Smooth muscle cell (in vitro differentiated cells): Measurements from ENCODE around the gene CELSR1. TPM values are rescaled to one million over a fixed set of nuclear protein-coding genes. Genes with fewer than 3 reads are reported as not detected.

ENCODE experiments used
- DNase-seq: peaks from one replicate; lab custom pipeline; 2025; ENCODE audit not compliant: unreplicated experiment; lab: John Stamatoyannopoulos, UW
- H2AFZ ChIP-seq: fragments of 200-600 bp; sonication (generic); 2 replicates; pipeline ENCODE4 v1.6.0; 2016; ENCODE audit warnings: antibody characterized with exemption, low read depth, mild to moderate bottlenecking
- H3F3A ChIP-seq: fragments of 200-600 bp; sonication (generic); 2 replicates; pipeline ENCODE4 v1.6.0; 2017; ENCODE audit warnings: antibody characterized with exemption, low read depth
- H3K27ac ChIP-seq: fragments of 200-600 bp; sonication (generic); 2 replicates; pipeline ENCODE4 v1.5.1; 2016; ENCODE audit warnings: low read depth, mild to moderate bottlenecking
- H3K27me3 ChIP-seq: fragments of 200-600 bp; sonication (generic); 2 replicates; pipeline ENCODE4 v1.6.1; 2016; ENCODE audit warnings: low read depth, mild to moderate bottlenecking
- H3K36me3 ChIP-seq: fragments of 200-600 bp; sonication (generic); 2 replicates; pipeline ENCODE4 v1.5.1; 2016; ENCODE audit warnings: low read depth
- H3K4me1 ChIP-seq: fragments of 200-600 bp; sonication (generic); 2 replicates; pipeline ENCODE4 v1.5.1; 2016; ENCODE audit warnings: low read depth
- H3K4me2 ChIP-seq: fragments of 200-600 bp; sonication (generic); 2 replicates; pipeline ENCODE4 v1.6.0; 2016; ENCODE audit warnings: mild to moderate bottlenecking
- H3K4me3 ChIP-seq: fragments of 200-600 bp; sonication (generic); 2 replicates; pipeline ENCODE4 v1.5.1; 2016; ENCODE audit warnings: mild to moderate bottlenecking
- H3K79me2 ChIP-seq: fragments of 200-600 bp; sonication (generic); 2 replicates; pipeline ENCODE4 v1.6.0; 2016; ENCODE audit warnings: low read depth, mild to moderate bottlenecking
- H3K9ac ChIP-seq: fragments of 200-600 bp; sonication (generic); 2 replicates; pipeline ENCODE4 v1.6.0; 2016; ENCODE audit warnings: low read depth
- H3K9me3 ChIP-seq: fragments of 200-600 bp; sonication (generic); replicated peaks from 2 replicates; pipeline ENCODE4 v1.5.1; 2016; ENCODE audit warnings: low read depth
- H4K20me1 ChIP-seq: fragments of 200-600 bp; sonication (generic); 2 replicates; pipeline ENCODE4 v1.6.0; 2016; ENCODE audit warnings: low read depth
- CTCF ChIP-seq: fragments of 200-600 bp; sonication (generic); IDR thresholded peaks from 2 replicates; pipeline ENCODE4 v1.5.1; 2017; ENCODE audit warnings: borderline replicate concordance, mild to moderate bottlenecking, antibody characterized with exemption; ENCODE audit not compliant: insufficient read depth, poor library complexity, severe bottlenecking
- WGBS: methylation state at CpG from one replicate; pipeline ENCODE4 v1.1.7; 2016; ENCODE audit warnings: low lambda C conversion rate; 5-methylcytosine and 5-hydroxymethylcytosine counted together
- polyA plus RNA-seq: library from polyadenylated mRNA; unstranded; fragments of >200 nt; fragmentation: Nextera tagmentation; extraction: Ambion mirVana; gene quantifications from 2 replicates; pipeline ENCODE4 v1.2.1, GENCODE V29; 2016
- total RNA-seq: library from RNA; depleted of rRNA; stranded (reverse); fragments of >200 nt; gene quantifications from 2 replicates; pipeline ENCODE4 v1.2.3, GENCODE V29; 2014

Gene CELSR1
- total and polyA plus RNA-seq, 2 experiments from 2014 or later, result 3.6 to 15.2 TPM

- WGBS, result 69% methylated on average over 11 of the region's 12 CpGs
- peaks cover 7% of the 10 kb centered on the region for H3K4me1 ChIP-seq
- no peaks in the 10 kb centered on the region for H3K27me3 ChIP-seq
- no peaks in the 10 kb centered on the region for H3K36me3 ChIP-seq
- H3K4me3 ChIP-seq, result no peak overlapping the region
- no peak overlapping the region for H3K4me2 ChIP-seq
- no peaks in the 10 kb centered on the region for H3K9me3 ChIP-seq
- H2AFZ ChIP-seq, result no peak overlapping the region
- H3F3A ChIP-seq, result no peaks in the 10 kb centered on the region
- H3K9ac ChIP-seq, result no peak overlapping the region
- no peaks in the 10 kb centered on the region for H4K20me1 ChIP-seq
- H3K27ac ChIP-seq, result no peak overlapping the region
- no peak for TF ChIP-seq CTCF
- no peak for DNase-seq
- no peaks in the 10 kb centered on the region for H3K79me2 ChIP-seq
Observed at GRCh38 chr22:46486996-46487717, 50.3 kb downstream of the CELSR1 start.

GRCh38 chr22:46484861-46485595 is 52.4 kb downstream of the CELSR1 start:
- Histone ChIP-seq H3K9ac (no peak overlapping the region), H3K79me2 (no peaks in the 10 kb centered on the region), H4K20me1 (no peaks in the 10 kb centered on the region), H3K4me1 (peaks cover 7% of the 10 kb centered on the region), H3K4me2 (no peak overlapping the region), H3K36me3 (no peaks in the 10 kb centered on the region), H3K9me3 (no peaks in the 10 kb centered on the region), H2AFZ (no peak overlapping the region), H3F3A (no peaks in the 10 kb centered on the region), H3K27me3 (no peaks in the 10 kb centered on the region), H3K4me3 (no peak overlapping the region), H3K27ac (peak overlapping the region; percentile 30)
- no peak for TF ChIP-seq CTCF
- WGBS, result 66% methylated on average over 15 of the region's 15 CpGs
- no peak for DNase-seq

GRCh38 chr22:46484156-46484860 is 53.1 kb downstream of the CELSR1 start:
- Histone ChIP-seq H3K27me3 (no peaks in the 10 kb centered on the region), H3K4me2 (no peak overlapping the region), H3K79me2 (no peaks in the 10 kb centered on the region), H3K27ac (no peak overlapping the region), H3K36me3 (no peaks in the 10 kb centered on the region), H3K4me3 (no peak overlapping the region), H3F3A (no peaks in the 10 kb centered on the region), H3K9ac (no peak overlapping the region), H3K9me3 (no peaks in the 10 kb centered on the region), H4K20me1 (no peaks in the 10 kb centered on the region), H2AFZ (no peak overlapping the region), H3K4me1 (peaks cover 7% of the 10 kb centered on the region)
- whole genome bisulfite sequencing, result 89% methylated on average over 16 of the region's 16 CpGs
- DNase-seq, result no peak
- no peak for TF ChIP-seq CTCF
